Measurements from ENCODE around the gene POU4F3. TPM values are rescaled to one million over a fixed set of nuclear protein-coding genes. Genes with fewer than 3 reads are reported as not detected.

Gene POU4F3
- total RNA-seq, 1 experiment from 2014 or later, result 0.15 TPM

DNA sequence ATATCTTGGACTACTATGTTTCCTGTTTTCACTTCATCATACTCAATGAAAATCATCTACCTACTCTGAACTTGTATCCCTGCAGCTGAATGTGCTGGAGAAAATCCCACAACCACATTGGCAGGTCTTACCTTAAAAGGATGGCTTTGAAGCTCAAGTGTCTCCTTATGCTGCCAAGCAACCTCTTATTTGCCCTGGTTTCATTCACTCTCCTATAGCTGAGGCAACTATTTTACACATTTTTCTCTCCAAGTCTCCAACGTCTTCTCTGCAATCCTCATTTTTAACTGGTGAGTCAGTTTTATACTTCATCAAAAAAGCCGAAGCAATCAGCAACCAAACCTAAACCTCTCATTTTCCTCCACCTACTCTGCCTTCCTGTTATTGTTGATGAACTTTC, 49.7 kb downstream of the POU4F3 start:
- intact Hi-C loops (cut with micrococcal nuclease), result no loop called here
- ChIA-PET CTCF (no interaction called here), POLR2A (no interaction called here), RAD21 (ENCODE audit: low non-redundant PET in 1 of 2, low total read pairs in 2 of 2, uncharacterized antibody in 2 of 2, unreplicated experiment in 2 of 2) (no interaction called here)
- H3K79me2 ChIP-seq (ENCODE audit: insufficient read depth, low read length), result no peaks in the 10 kb centered on the region
- DNase-seq (ENCODE audit: low read depth, low spot score) (no peak), ATAC-seq (no peak)
- H4K20me1 ChIP-seq (ENCODE audit: insufficient read depth), result no peaks in the 10 kb centered on the region
- peaks cover 18% of the 10 kb centered on the region for H3K27me3 ChIP-seq (ENCODE audit: insufficient read depth, low read length)
- H3K27ac ChIP-seq (ENCODE audit: low read depth, low read length), result no peak overlapping the region
- H3K4me1 ChIP-seq (ENCODE audit: control insufficient read depth in 1 of 2, insufficient read depth in 2 of 2, low read length in 2 of 2), result peaks cover 0 to 5% of the 10 kb centered on the region in 2 experiments; a peak in 2 of 4 replicates
- H2AFZ ChIP-seq (ENCODE audit: low read depth, low read length, poor library complexity, severe bottlenecking), result no peak overlapping the region
- TF ChIP-seq, protein P1, sequence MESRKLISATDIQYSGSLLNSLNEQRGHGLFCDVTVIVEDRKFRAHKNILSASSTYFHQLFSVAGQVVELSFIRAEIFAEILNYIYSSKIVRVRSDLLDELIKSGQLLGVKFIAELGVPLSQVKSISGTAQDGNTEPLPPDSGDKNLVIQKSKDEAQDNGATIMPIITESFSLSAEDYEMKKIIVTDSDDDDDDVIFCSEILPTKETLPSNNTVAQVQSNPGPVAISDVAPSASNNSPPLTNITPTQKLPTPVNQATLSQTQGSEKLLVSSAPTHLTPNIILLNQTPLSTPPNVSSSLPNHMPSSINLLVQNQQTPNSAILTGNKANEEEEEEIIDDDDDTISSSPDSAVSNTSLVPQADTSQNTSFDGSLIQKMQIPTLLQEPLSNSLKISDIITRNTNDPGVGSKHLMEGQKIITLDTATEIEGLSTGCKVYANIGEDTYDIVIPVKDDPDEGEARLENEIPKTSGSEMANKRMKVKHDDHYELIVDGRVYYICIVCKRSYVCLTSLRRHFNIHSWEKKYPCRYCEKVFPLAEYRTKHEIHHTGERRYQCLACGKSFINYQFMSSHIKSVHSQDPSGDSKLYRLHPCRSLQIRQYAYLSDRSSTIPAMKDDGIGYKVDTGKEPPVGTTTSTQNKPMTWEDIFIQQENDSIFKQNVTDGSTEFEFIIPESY (IDR thresholded peaks at IDR 0.05; ENCODE audit: extremely low read depth, insufficient replicate concordance, low read length), result no peak
- TF ChIP-seq YY1 (IDR thresholded peaks at IDR 0.05; ENCODE audit: extremely low read depth, insufficient replicate concordance, low read depth, low read length) (no peak), POLR2AphosphoS5 (IDR thresholded peaks at IDR 0.05; ENCODE audit: low read depth, low read length) (no peak), SRF (IDR thresholded peaks at IDR 0.05; ENCODE audit: low read depth) (no peak), EGR1 (IDR thresholded peaks at IDR 0.05; ENCODE audit: low read depth) (no peak), SP1 (IDR thresholded peaks at IDR 0.05; ENCODE audit: low read depth) (no peak), EZH2phosphoT487 (IDR thresholded peaks at IDR 0.05; ENCODE audit: borderline replicate concordance) (no peak), SIN3A (IDR thresholded peaks at IDR 0.05; ENCODE audit: low read depth) (no peak), CBX3 (IDR thresholded peaks at IDR 0.05; ENCODE audit: low read depth) (no peak), RAD21 (IDR thresholded peaks at IDR 0.05; ENCODE audit: low read depth) (no peak), FOSL1 (IDR thresholded peaks at IDR 0.05; ENCODE audit: low read depth) (no peak), ELF1 (IDR thresholded peaks at IDR 0.05; ENCODE audit: borderline replicate concordance, low read depth) (no peak), ATF3 (IDR thresholded peaks at IDR 0.05) (no peak), POLR2A (IDR thresholded peaks at IDR 0.05; ENCODE audit: borderline replicate concordance, extremely low read depth, insufficient read depth, insufficient read length) (no peak), TCF7L2 (IDR thresholded peaks at IDR 0.05; ENCODE audit: borderline replicate concordance, extremely low read depth, insufficient read depth, insufficient read length) (no peak), ZFX (IDR thresholded peaks at IDR 0.05) (no peak), CEBPB (IDR thresholded peaks at IDR 0.05; ENCODE audit: low read depth) (no peak)
- TF ChIP-seq, protein P2, sequence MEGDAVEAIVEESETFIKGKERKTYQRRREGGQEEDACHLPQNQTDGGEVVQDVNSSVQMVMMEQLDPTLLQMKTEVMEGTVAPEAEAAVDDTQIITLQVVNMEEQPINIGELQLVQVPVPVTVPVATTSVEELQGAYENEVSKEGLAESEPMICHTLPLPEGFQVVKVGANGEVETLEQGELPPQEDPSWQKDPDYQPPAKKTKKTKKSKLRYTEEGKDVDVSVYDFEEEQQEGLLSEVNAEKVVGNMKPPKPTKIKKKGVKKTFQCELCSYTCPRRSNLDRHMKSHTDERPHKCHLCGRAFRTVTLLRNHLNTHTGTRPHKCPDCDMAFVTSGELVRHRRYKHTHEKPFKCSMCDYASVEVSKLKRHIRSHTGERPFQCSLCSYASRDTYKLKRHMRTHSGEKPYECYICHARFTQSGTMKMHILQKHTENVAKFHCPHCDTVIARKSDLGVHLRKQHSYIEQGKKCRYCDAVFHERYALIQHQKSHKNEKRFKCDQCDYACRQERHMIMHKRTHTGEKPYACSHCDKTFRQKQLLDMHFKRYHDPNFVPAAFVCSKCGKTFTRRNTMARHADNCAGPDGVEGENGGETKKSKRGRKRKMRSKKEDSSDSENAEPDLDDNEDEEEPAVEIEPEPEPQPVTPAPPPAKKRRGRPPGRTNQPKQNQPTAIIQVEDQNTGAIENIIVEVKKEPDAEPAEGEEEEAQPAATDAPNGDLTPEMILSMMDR (IDR thresholded peaks at IDR 0.05 in 2 of 3, conservative IDR thresholded peaks at IDR 0.05 in 1 of 3; ENCODE audit: borderline replicate concordance in 1 of 3, insufficient read depth in 1 of 3, low read depth in 2 of 3, low read length in 2 of 3), result no peak
- TF ChIP-seq, protein P3, sequence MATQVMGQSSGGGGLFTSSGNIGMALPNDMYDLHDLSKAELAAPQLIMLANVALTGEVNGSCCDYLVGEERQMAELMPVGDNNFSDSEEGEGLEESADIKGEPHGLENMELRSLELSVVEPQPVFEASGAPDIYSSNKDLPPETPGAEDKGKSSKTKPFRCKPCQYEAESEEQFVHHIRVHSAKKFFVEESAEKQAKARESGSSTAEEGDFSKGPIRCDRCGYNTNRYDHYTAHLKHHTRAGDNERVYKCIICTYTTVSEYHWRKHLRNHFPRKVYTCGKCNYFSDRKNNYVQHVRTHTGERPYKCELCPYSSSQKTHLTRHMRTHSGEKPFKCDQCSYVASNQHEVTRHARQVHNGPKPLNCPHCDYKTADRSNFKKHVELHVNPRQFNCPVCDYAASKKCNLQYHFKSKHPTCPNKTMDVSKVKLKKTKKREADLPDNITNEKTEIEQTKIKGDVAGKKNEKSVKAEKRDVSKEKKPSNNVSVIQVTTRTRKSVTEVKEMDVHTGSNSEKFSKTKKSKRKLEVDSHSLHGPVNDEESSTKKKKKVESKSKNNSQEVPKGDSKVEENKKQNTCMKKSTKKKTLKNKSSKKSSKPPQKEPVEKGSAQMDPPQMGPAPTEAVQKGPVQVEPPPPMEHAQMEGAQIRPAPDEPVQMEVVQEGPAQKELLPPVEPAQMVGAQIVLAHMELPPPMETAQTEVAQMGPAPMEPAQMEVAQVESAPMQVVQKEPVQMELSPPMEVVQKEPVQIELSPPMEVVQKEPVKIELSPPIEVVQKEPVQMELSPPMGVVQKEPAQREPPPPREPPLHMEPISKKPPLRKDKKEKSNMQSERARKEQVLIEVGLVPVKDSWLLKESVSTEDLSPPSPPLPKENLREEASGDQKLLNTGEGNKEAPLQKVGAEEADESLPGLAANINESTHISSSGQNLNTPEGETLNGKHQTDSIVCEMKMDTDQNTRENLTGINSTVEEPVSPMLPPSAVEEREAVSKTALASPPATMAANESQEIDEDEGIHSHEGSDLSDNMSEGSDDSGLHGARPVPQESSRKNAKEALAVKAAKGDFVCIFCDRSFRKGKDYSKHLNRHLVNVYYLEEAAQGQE (IDR thresholded peaks at IDR 0.05; ENCODE audit: low read depth), result no peak
- TF ChIP-seq, protein P4, sequence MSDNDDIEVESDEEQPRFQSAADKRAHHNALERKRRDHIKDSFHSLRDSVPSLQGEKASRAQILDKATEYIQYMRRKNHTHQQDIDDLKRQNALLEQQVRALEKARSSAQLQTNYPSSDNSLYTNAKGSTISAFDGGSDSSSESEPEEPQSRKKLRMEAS (IDR thresholded peaks at IDR 0.05), result no peak
- no peaks in the 10 kb centered on the region for H3K36me3 ChIP-seq (ENCODE audit: control insufficient read depth in 1 of 2, insufficient read depth in 2 of 2, low read length in 2 of 2)
- H3K4me2 ChIP-seq (ENCODE audit: low read length), result no peak overlapping the region
- BruUV-seq (replicated peaks), result no TSS peak
- H3K4me3 ChIP-seq (replicated peaks in 1 of 2; ENCODE audit: low read depth in 1 of 2, low read length in 2 of 2), result no peak overlapping the region
- no peaks in the 10 kb centered on the region for H3K9me3 ChIP-seq (ENCODE audit: control insufficient read depth in 1 of 2, insufficient read depth in 1 of 2, low read depth in 1 of 2, low read length in 2 of 2)
- H3K9me2 ChIP-seq (ENCODE audit: insufficient read depth), result no peaks in the 10 kb centered on the region
- H3K9ac ChIP-seq (ENCODE audit: low read length), result no peak overlapping the region
